HG03039 (cell line): ENCODE measurements around the gene MFAP3L.

ENCODE experiments used
- ATAC-seq: cut with Tn5 transposase; IDR thresholded peaks from one replicate; pipeline ENCODE4 v1.9.1; 2021; ENCODE audit warnings: mild to moderate bottlenecking, moderate library complexity; ENCODE audit not compliant: unreplicated experiment

MFAP3L gene

GRCh38 chr4:169993531-169993930 is 32.7 kb downstream of the MFAP3L start:
- ATAC-seq, result no peak

GRCh38 chr4:169988252-169988651 is 37.9 kb downstream of the MFAP3L start:
- ATAC-seq, result no peak

GRCh38 chr4:169987327-169988228 is 38.6 kb downstream of the MFAP3L start:
- ATAC-seq, result no peak

- ATAC-seq, result no peak
Measured at GRCh38 chr4:169986369-169986768, 39.8 kb downstream of the MFAP3L start.

GRCh38 chr4:169985881-169986280 is 40.3 kb downstream of the MFAP3L start:
- ATAC-seq, result no peak

GRCh38 chr4:169984745-169985144 is 41.5 kb downstream of the MFAP3L start:
- no peak for ATAC-seq

GRCh38 chr4:169984173-169984572 is 42.0 kb downstream of the MFAP3L start:
- no peak for ATAC-seq

GRCh38 chr4:169976951-169977350 is 49.2 kb downstream of the MFAP3L start:
- ATAC-seq, result no peak

GRCh38 chr4:169975838-169976796 is 50.1 kb downstream of the MFAP3L start:
- ATAC-seq, result no peak

- no peak for ATAC-seq
Measured at GRCh38 chr4:169975131-169975837, 50.9 kb downstream of the MFAP3L start.

GRCh38 chr4:169971456-169972015 is 54.7 kb downstream of the MFAP3L start:
- no peak for ATAC-seq

- no peak for ATAC-seq
Measured at GRCh38 chr4:169968999-169969398, 57.2 kb downstream of the MFAP3L start.

GRCh38 chr4:169963998-169964397 is 62.2 kb downstream of the MFAP3L start:
- no peak for ATAC-seq

GRCh38 chr4:169959254-169959653 is 66.9 kb downstream of the MFAP3L start:
- no peak for ATAC-seq

GRCh38 chr4:169958629-169959028 is 67.6 kb downstream of the MFAP3L start:
- no peak for ATAC-seq

- no peak for ATAC-seq
Measured at GRCh38 chr4:169957785-169958184, 68.4 kb downstream of the MFAP3L start.

- no peak for ATAC-seq
Measured at GRCh38 chr4:169956091-169956843, 69.9 kb downstream of the MFAP3L start.

- no peak for ATAC-seq
Measured at GRCh38 chr4:169955521-169955920, 70.7 kb downstream of the MFAP3L start.

- ATAC-seq, result peak; percentile 62
Measured at GRCh38 chr4:169952236-169953002, 73.8 kb downstream of the MFAP3L start.
